Measurements from ENCODE around the gene TRIM71. TPM values are rescaled to one million over a fixed set of nuclear protein-coding genes. Genes with fewer than 3 reads are reported as not detected.
A peak's percentile ranks its signal among the peaks of the same experiment; 100 is the strongest.
"Not testable (repeated sequence)": the region's sequence is repeated elsewhere in the genome, so short reads cannot be mapped to it uniquely, and the experiment has no call there.

Gene TRIM71
- total RNA-seq, 2 donors from 2014 or later: 0.03 TPM; not detected in 1

GRCh38 chr3:32892625-32893598, 75.1 kb downstream of the TRIM71 start:
- Mint-ChIP-seq H3K9me3 (no peaks in the 10 kb centered on the region), H3K4me3 (no peak overlapping the region), H3K27ac (no peak overlapping the region), H3K36me3 (ENCODE audit: low read depth) (no peaks in the 10 kb centered on the region), H3K27me3 (peaks cover 36% of the 10 kb centered on the region), H3K4me1 (no peaks in the 10 kb centered on the region)
- no peak for ATAC-seq (replicated peaks)

- Mint-ChIP-seq H3K9me3 (no peaks in the 10 kb centered on the region), H3K27me3 (peaks cover 41% of the 10 kb centered on the region), H3K4me3 (no peak overlapping the region), H3K4me1 (no peaks in the 10 kb centered on the region), H3K36me3 (ENCODE audit: low read depth) (no peaks in the 10 kb centered on the region), H3K27ac (no peak overlapping the region)
- ATAC-seq (replicated peaks): no peak
Measured at GRCh38 chr3:32894977-32895376, 77.2 kb downstream of the TRIM71 start.

GRCh38 chr3:32895701-32896100, 77.9 kb downstream of the TRIM71 start:
- Mint-ChIP-seq H3K4me1 (no peaks in the 10 kb centered on the region), H3K27ac (no peak overlapping the region), H3K27me3 (peaks cover 41% of the 10 kb centered on the region), H3K36me3 (ENCODE audit: low read depth) (no peaks in the 10 kb centered on the region), H3K9me3 (no peaks in the 10 kb centered on the region), H3K4me3 (no peak overlapping the region)
- ATAC-seq (replicated peaks): no peak

DNA sequence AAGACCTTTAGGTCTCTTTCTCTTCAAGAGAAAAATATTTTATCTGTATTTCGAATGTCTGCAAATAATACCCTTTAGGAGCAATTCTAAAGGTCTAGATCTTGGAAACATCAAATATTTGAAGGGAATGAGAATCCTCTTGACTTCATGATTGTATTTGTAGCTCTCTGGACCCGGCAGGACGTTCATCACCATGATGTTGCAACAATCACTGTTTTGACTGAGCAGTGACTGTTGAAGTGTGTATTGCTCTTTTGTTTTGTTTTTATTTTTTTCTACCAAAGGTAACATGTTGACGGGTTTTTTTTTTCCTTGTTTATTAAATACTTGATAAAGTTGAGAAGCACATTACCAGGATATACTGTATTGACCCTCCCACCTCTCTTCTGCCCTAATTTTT, 78.3 kb downstream of the TRIM71 start:
- no peak overlapping the region for H3K27ac Mint-ChIP-seq
- H3K4me3 Mint-ChIP-seq: no peak overlapping the region
- no peaks in the 10 kb centered on the region for H3K9me3 Mint-ChIP-seq
- peaks cover 41% of the 10 kb centered on the region for H3K27me3 Mint-ChIP-seq
- no peak for ATAC-seq (replicated peaks)
- no peaks in the 10 kb centered on the region for H3K4me1 Mint-ChIP-seq
- H3K36me3 Mint-ChIP-seq (ENCODE audit: low read depth): no peaks in the 10 kb centered on the region

DNA sequence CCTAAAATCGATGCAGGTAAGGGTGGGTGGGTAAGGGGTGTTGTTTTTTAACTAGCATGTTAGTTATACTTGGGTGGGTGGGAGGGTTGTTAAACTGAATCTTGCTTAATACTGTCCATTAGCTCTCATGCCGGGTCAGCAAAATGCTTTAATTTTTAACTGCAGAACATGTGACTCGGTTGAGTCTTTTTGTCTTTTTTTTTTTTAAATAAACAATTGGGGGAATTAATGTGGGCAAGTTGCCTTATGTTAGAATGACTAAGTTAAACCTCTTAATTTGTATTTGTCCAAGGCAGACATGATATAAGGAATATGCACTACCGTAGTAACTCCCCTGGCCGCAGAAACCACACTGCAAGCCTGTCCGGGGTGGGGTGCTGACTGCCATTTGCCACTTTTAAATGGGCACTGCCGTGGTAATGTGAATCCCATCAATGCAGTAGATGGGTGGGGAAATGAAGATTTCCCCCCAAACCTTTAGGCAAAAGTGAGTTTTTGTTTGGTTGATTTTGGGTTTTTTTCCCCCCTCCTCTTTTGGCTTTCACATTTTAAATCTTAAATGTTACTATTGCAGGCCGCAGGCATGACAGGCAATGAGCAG, 79.3 kb downstream of the TRIM71 start:
- no peaks in the 10 kb centered on the region for H3K4me1 Mint-ChIP-seq
- no peaks in the 10 kb centered on the region for H3K9me3 Mint-ChIP-seq
- peaks cover 36% of the 10 kb centered on the region for H3K27me3 Mint-ChIP-seq
- H3K36me3 Mint-ChIP-seq (ENCODE audit: low read depth): no peaks in the 10 kb centered on the region
- H3K27ac Mint-ChIP-seq: no peak overlapping the region
- no peak overlapping the region for H3K4me3 Mint-ChIP-seq
- no peak for ATAC-seq (replicated peaks)

DNA sequence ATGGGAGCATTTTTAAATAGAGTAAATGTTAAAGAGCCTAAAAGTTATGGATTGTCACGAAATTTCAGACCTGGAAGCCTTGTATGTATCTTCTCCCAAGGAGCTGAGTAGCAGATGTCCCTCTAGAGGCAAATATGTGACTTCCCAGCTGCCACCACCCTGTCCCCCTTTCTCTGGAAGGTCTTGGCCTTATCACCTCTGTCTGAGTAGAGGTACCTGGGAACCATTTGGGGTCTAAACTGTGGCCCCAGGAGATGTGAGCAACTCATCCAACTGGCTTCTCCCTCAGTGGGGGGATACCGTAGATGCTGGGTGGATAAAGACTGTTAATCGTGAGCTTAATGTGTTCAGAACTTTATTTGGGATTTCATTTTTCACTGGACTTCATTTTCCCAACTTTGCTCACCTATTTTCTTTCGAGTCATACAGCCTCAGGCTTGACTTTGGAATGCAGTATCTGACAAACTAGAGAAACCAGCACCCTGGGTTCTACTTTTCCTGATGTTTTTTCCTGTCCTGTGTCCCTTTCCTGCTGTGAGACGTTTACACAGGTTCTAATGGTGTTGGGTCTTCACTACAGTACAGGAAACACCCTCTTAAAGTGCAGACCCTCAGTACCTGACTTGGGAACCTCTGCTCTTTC, 80.3 kb downstream of the TRIM71 start:
- H3K4me1 Mint-ChIP-seq: no peaks in the 10 kb centered on the region
- H3K27me3 Mint-ChIP-seq: peaks cover 29% of the 10 kb centered on the region
- no peak overlapping the region for H3K27ac Mint-ChIP-seq
- H3K4me3 Mint-ChIP-seq: no peak overlapping the region
- no peaks in the 10 kb centered on the region for H3K36me3 Mint-ChIP-seq (ENCODE audit: low read depth)
- ATAC-seq (replicated peaks): no peak
- no peaks in the 10 kb centered on the region for H3K9me3 Mint-ChIP-seq

- H3K27ac Mint-ChIP-seq: no peak overlapping the region
- no peak overlapping the region for H3K4me3 Mint-ChIP-seq
- peaks cover 26% of the 10 kb centered on the region for H3K27me3 Mint-ChIP-seq
- no peaks in the 10 kb centered on the region for H3K4me1 Mint-ChIP-seq
- ATAC-seq (replicated peaks): no peak
- H3K36me3 Mint-ChIP-seq (ENCODE audit: low read depth): no peaks in the 10 kb centered on the region
- no peaks in the 10 kb centered on the region for H3K9me3 Mint-ChIP-seq
Measured at GRCh38 chr3:32899265-32899664, 81.5 kb downstream of the TRIM71 start.

DNA sequence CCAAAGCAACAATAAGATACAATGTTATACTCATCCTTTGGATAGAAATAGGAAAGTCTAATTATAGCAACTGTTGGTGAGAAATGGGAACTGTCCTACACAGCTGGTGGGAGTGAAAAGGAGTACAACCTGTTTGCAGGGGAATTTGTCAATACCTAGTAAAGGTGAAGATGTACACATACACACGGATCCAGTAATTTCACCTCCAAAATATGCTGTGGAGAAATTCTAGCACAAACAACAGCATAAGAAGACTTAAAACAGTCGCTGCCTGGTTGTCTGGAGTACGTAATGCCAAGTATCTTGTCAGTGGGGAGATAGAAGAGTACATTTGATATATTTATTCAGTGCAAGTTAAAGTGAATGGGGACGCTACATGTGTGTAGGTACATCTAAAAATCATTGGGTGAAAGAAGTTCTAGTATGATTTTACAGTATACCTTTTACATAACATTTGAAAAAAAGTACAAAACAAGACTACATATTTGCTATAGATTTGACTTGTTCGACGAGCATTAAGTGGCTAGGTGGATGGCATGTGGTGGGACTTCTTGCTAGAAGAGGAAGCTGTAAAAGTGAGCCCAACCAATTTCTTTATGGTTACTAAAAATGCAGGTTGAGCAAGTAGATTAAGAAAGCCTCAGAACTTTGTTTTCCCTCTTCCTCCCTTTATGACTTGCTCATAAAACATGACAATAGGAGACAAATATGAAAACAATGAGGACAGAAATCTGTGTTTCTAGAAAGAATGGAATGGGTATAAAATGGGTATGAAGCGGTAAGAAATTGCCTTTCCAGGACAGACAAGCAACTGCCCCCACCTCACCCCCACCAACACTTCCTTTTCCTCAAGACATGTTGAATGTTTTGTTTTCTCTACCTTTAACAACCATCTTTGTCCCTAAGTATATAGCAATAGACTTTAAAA, 83.5 kb downstream of the TRIM71 start:
- no peak overlapping the region for H3K4me3 Mint-ChIP-seq
- ATAC-seq (replicated peaks): no peak
- peaks cover 11% of the 10 kb centered on the region for H3K27me3 Mint-ChIP-seq
- H3K36me3 Mint-ChIP-seq (ENCODE audit: low read depth): no peaks in the 10 kb centered on the region
- H3K4me1 Mint-ChIP-seq: no peaks in the 10 kb centered on the region
- no peak overlapping the region for H3K27ac Mint-ChIP-seq
- no peaks in the 10 kb centered on the region for H3K9me3 Mint-ChIP-seq

- H3K4me1 Mint-ChIP-seq; H3K36me3 Mint-ChIP-seq (ENCODE audit: low read depth); H3K9me3 Mint-ChIP-seq; H3K27ac Mint-ChIP-seq; H3K27me3 Mint-ChIP-seq: not testable (repeated sequence)
- peak; percentile 57 for ATAC-seq (replicated peaks)
- peak overlapping the region; percentile 62 for H3K4me3 Mint-ChIP-seq
Measured at GRCh38 chr3:32902887-32903371, 85.1 kb downstream of the TRIM71 start.

DNA sequence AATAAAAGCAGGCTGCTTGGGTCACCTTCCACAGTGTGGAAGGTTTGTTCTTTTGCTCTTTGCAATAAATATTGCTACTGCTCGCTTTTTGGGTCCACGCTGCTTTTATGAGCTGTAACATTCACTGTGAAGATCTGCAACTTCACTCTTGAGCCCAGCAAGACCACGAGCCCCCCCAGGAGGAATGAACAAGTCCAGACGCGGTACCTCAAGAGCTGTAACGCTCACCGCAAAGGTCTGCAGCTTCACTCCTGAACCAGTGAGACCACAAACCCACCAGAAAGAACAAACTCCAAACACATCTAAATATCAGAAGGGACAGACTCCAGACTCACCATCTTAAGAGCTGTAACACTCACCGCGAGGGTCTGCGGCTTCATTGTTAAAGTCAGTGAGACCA, 86.2 kb downstream of the TRIM71 start:
- H3K4me1 Mint-ChIP-seq: no peaks in the 10 kb centered on the region
- no peak overlapping the region for H3K4me3 Mint-ChIP-seq
- H3K9me3 Mint-ChIP-seq: no peaks in the 10 kb centered on the region
- peaks cover 5% of the 10 kb centered on the region for H3K27me3 Mint-ChIP-seq
- no peaks in the 10 kb centered on the region for H3K36me3 Mint-ChIP-seq (ENCODE audit: low read depth)
- no peak for ATAC-seq (replicated peaks)
- H3K27ac Mint-ChIP-seq: no peak overlapping the region

- Mint-ChIP-seq H3K9me3 (no peaks in the 10 kb centered on the region), H3K27ac (no peak overlapping the region), H3K4me3 (no peak overlapping the region), H3K27me3 (no peaks in the 10 kb centered on the region), H3K36me3 (ENCODE audit: low read depth) (no peaks in the 10 kb centered on the region), H3K4me1 (peaks cover 4% of the 10 kb centered on the region)
- no peak for ATAC-seq (replicated peaks)
Measured at GRCh38 chr3:32909999-32910398, 92.2 kb downstream of the TRIM71 start.

GRCh38 chr3:32910954-32911353, 93.2 kb downstream of the TRIM71 start:
- Mint-ChIP-seq H3K27ac (no peak overlapping the region), H3K9me3 (no peaks in the 10 kb centered on the region), H3K4me3 (no peak overlapping the region), H3K36me3 (ENCODE audit: low read depth) (no peaks in the 10 kb centered on the region), H3K27me3 (no peaks in the 10 kb centered on the region), H3K4me1 (peaks cover 4% of the 10 kb centered on the region)
- no peak for ATAC-seq (replicated peaks)

- peaks cover 5% of the 10 kb centered on the region for H3K9me3 Mint-ChIP-seq
- H3K4me1 Mint-ChIP-seq: peaks cover 4% of the 10 kb centered on the region
- H3K27me3 Mint-ChIP-seq: no peaks in the 10 kb centered on the region
- no peak overlapping the region for H3K4me3 Mint-ChIP-seq
- H3K27ac Mint-ChIP-seq: no peak overlapping the region
- peak; percentile 34 for ATAC-seq (replicated peaks)
- H3K36me3 Mint-ChIP-seq (ENCODE audit: low read depth): no peaks in the 10 kb centered on the region
Measured at GRCh38 chr3:32912046-32912445, 94.2 kb downstream of the TRIM71 start.

Data from activated T-helper 17 cell treated with anti-CD3 and anti-CD28 coated beads, Interleukin-2, amount 50 U/mL, for 72 hours (primary cell).